WTC11 (cell line): ENCODE data around the gene ZFP36L2.

Experiments
- ESRRA ChIP-seq: sonication (generic); formaldehyde crosslinking; IDR thresholded peaks from 2 replicates; pipeline ENCODE4 v1.8.1; 2022; ENCODE audit warnings: mild to moderate bottlenecking, missing genetic modification reagents, borderline replicate concordance
- JUN ChIP-seq: sonication (generic); formaldehyde crosslinking; IDR thresholded peaks from 2 replicates; pipeline ENCODE4 v1.8.0; 2023; ENCODE audit warnings: mild to moderate bottlenecking, missing genetic modification reagents
- NFYB ChIP-seq: sonication (generic); formaldehyde crosslinking; conservative IDR thresholded peaks from 2 replicates; pipeline ENCODE4 v1.8.0; 2022; ENCODE audit warnings: low read depth, missing genetic modification reagents
- SP1 ChIP-seq: sonication (generic); formaldehyde crosslinking; conservative IDR thresholded peaks from 2 replicates; pipeline ENCODE4 v1.8.1; 2022; ENCODE audit warnings: missing genetic modification reagents
- ZNF232 ChIP-seq: sonication (generic); formaldehyde crosslinking; IDR thresholded peaks from 2 replicates; pipeline ENCODE4 v1.8.0; 2022; ENCODE audit warnings: mild to moderate bottlenecking, missing genetic modification reagents
- TF ChIP-seq, protein P1 (sequence below): fragments of 200-600 bp; IDR thresholded peaks from 2 replicates; pipeline ENCODE4 v1.8.0; 2022; ENCODE audit warnings: antibody characterized with exemption
- TF ChIP-seq, protein P2 (sequence below): sonication (generic); formaldehyde crosslinking; IDR thresholded peaks from 2 replicates; pipeline ENCODE4 v1.8.0; 2022; ENCODE audit warnings: mild to moderate bottlenecking, missing genetic modification reagents
- TF ChIP-seq, protein P3 (sequence below): sonication (generic); formaldehyde crosslinking; IDR thresholded peaks from 2 replicates; pipeline ENCODE4 v1.8.1; 2022; ENCODE audit warnings: mild to moderate bottlenecking, missing genetic modification reagents, moderate library complexity, borderline replicate concordance
- TF ChIP-seq, protein P4 (sequence below): sonication (generic); formaldehyde crosslinking; IDR thresholded peaks from 2 replicates; pipeline ENCODE4 v1.8.1; 2023; ENCODE audit warnings: mild to moderate bottlenecking, missing genetic modification reagents, moderate library complexity
- TF ChIP-seq, protein P5 (sequence below): sonication (generic); formaldehyde crosslinking; conservative IDR thresholded peaks from 2 replicates; pipeline ENCODE4 v1.8.1; 2023; ENCODE audit warnings: mild to moderate bottlenecking, low read depth, missing genetic modification reagents, moderate library complexity
- TF ChIP-seq, protein P6 (sequence below): sonication (generic); formaldehyde crosslinking; IDR thresholded peaks from 2 replicates; pipeline ENCODE4 v1.8.1; 2023; ENCODE audit warnings: mild to moderate bottlenecking, missing genetic modification reagents
- TF ChIP-seq, protein P7 (sequence below): sonication (generic); formaldehyde crosslinking; IDR thresholded peaks from 2 replicates; pipeline ENCODE4 v1.8.1; 2022; ENCODE audit warnings: low read depth, missing genetic modification reagents, borderline replicate concordance
- TF ChIP-seq, protein P8 (sequence below): sonication (generic); formaldehyde crosslinking; IDR thresholded peaks from 2 replicates; pipeline ENCODE4 v1.8.0; 2022; ENCODE audit warnings: mild to moderate bottlenecking, missing genetic modification reagents

DNA sequence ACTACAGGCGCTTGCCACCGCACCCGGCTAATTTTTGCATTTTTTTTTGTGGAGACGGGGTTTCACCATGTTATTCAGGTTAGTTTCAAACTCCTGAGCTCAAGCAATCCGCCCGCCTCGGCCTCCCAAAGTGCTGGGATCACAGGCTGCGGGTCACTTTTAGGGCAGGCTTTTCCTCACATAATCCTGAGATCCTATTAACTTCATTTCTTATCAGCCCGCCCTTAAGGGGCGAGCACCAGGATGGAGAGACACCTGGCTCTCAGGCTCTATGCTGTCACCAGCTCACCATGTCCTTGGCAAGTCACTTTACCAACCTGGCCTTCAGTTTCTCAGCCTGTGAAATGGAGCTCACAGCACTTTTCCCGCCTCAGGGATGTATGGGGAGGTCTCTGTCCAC, 23.0 kb downstream of the ZFP36L2 start:
- TF ChIP-seq, protein P1, sequence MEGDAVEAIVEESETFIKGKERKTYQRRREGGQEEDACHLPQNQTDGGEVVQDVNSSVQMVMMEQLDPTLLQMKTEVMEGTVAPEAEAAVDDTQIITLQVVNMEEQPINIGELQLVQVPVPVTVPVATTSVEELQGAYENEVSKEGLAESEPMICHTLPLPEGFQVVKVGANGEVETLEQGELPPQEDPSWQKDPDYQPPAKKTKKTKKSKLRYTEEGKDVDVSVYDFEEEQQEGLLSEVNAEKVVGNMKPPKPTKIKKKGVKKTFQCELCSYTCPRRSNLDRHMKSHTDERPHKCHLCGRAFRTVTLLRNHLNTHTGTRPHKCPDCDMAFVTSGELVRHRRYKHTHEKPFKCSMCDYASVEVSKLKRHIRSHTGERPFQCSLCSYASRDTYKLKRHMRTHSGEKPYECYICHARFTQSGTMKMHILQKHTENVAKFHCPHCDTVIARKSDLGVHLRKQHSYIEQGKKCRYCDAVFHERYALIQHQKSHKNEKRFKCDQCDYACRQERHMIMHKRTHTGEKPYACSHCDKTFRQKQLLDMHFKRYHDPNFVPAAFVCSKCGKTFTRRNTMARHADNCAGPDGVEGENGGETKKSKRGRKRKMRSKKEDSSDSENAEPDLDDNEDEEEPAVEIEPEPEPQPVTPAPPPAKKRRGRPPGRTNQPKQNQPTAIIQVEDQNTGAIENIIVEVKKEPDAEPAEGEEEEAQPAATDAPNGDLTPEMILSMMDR: no peak
- TF ChIP-seq, protein P2, sequence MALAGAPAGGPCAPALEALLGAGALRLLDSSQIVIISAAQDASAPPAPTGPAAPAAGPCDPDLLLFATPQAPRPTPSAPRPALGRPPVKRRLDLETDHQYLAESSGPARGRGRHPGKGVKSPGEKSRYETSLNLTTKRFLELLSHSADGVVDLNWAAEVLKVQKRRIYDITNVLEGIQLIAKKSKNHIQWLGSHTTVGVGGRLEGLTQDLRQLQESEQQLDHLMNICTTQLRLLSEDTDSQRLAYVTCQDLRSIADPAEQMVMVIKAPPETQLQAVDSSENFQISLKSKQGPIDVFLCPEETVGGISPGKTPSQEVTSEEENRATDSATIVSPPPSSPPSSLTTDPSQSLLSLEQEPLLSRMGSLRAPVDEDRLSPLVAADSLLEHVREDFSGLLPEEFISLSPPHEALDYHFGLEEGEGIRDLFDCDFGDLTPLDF: no peak
- TF ChIP-seq, protein P3, sequence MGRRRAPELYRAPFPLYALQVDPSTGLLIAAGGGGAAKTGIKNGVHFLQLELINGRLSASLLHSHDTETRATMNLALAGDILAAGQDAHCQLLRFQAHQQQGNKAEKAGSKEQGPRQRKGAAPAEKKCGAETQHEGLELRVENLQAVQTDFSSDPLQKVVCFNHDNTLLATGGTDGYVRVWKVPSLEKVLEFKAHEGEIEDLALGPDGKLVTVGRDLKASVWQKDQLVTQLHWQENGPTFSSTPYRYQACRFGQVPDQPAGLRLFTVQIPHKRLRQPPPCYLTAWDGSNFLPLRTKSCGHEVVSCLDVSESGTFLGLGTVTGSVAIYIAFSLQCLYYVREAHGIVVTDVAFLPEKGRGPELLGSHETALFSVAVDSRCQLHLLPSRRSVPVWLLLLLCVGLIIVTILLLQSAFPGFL (CRISPR knock-in tag): no peak
- TF ChIP-seq ZNF232 (CRISPR knock-in tag) (no peak), NFYB (CRISPR knock-in tag) (no peak), ESRRA (CRISPR knock-in tag) (no peak), JUN (CRISPR knock-in tag) (no peak), SP1 (CRISPR knock-in tag) (no peak)
- TF ChIP-seq, protein P4, sequence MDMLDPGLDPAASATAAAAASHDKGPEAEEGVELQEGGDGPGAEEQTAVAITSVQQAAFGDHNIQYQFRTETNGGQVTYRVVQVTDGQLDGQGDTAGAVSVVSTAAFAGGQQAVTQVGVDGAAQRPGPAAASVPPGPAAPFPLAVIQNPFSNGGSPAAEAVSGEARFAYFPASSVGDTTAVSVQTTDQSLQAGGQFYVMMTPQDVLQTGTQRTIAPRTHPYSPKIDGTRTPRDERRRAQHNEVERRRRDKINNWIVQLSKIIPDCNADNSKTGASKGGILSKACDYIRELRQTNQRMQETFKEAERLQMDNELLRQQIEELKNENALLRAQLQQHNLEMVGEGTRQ (CRISPR knock-in tag): no peak
- TF ChIP-seq, protein P5, sequence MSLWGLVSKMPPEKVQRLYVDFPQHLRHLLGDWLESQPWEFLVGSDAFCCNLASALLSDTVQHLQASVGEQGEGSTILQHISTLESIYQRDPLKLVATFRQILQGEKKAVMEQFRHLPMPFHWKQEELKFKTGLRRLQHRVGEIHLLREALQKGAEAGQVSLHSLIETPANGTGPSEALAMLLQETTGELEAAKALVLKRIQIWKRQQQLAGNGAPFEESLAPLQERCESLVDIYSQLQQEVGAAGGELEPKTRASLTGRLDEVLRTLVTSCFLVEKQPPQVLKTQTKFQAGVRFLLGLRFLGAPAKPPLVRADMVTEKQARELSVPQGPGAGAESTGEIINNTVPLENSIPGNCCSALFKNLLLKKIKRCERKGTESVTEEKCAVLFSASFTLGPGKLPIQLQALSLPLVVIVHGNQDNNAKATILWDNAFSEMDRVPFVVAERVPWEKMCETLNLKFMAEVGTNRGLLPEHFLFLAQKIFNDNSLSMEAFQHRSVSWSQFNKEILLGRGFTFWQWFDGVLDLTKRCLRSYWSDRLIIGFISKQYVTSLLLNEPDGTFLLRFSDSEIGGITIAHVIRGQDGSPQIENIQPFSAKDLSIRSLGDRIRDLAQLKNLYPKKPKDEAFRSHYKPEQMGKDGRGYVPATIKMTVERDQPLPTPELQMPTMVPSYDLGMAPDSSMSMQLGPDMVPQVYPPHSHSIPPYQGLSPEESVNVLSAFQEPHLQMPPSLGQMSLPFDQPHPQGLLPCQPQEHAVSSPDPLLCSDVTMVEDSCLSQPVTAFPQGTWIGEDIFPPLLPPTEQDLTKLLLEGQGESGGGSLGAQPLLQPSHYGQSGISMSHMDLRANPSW (CRISPR knock-in tag): no peak
- TF ChIP-seq, protein P6, sequence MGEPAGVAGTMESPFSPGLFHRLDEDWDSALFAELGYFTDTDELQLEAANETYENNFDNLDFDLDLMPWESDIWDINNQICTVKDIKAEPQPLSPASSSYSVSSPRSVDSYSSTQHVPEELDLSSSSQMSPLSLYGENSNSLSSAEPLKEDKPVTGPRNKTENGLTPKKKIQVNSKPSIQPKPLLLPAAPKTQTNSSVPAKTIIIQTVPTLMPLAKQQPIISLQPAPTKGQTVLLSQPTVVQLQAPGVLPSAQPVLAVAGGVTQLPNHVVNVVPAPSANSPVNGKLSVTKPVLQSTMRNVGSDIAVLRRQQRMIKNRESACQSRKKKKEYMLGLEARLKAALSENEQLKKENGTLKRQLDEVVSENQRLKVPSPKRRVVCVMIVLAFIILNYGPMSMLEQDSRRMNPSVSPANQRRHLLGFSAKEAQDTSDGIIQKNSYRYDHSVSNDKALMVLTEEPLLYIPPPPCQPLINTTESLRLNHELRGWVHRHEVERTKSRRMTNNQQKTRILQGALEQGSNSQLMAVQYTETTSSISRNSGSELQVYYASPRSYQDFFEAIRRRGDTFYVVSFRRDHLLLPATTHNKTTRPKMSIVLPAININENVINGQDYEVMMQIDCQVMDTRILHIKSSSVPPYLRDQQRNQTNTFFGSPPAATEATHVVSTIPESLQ (CRISPR knock-in tag): no peak
- TF ChIP-seq, protein P7, sequence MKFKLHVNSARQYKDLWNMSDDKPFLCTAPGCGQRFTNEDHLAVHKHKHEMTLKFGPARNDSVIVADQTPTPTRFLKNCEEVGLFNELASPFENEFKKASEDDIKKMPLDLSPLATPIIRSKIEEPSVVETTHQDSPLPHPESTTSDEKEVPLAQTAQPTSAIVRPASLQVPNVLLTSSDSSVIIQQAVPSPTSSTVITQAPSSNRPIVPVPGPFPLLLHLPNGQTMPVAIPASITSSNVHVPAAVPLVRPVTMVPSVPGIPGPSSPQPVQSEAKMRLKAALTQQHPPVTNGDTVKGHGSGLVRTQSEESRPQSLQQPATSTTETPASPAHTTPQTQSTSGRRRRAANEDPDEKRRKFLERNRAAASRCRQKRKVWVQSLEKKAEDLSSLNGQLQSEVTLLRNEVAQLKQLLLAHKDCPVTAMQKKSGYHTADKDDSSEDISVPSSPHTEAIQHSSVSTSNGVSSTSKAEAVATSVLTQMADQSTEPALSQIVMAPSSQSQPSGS (CRISPR knock-in tag): no peak
- TF ChIP-seq, protein P8, sequence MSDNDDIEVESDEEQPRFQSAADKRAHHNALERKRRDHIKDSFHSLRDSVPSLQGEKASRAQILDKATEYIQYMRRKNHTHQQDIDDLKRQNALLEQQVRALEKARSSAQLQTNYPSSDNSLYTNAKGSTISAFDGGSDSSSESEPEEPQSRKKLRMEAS (CRISPR knock-in tag): no peak
